BJ (cell line): Measurements from ENCODE around the gene SH3BP4. TPM values are rescaled to one million over a fixed set of nuclear protein-coding genes. Genes with fewer than 3 reads are reported as not detected.
A peak's percentile ranks its signal among the peaks of the same experiment; 100 is the strongest.

ENCODE experiments used
- CTCF ChIA-PET: fragments of 350-600 bp; formaldehyde crosslinking; extraction: SDS; loops from one replicate; lab custom pipeline; 2021; ENCODE audit warnings: antibody characterized with exemption, inconsistent platforms; lab: Yijun Ruan, JAX
- POLR2A ChIA-PET: fragments of 300-600 bp; sonication (Branson Sonifier 250); formaldehyde crosslinking; extraction: SDS; loops from one replicate; lab custom pipeline; 2021; ENCODE audit warnings: antibody characterized with exemption; lab: Charles Lee
- DNase-seq: peaks from one replicate; pipeline ENCODE4 v3.0.0-alpha.2; 2011; ENCODE audit warnings: low read depth
- H3K27me3 ChIP-seq: 2 replicates; pipeline ENCODE4 v1.6.0; 2011; ENCODE audit warnings: low read length; ENCODE audit not compliant: control insufficient read depth, insufficient read depth
- H3K36me3 ChIP-seq: 2 replicates; pipeline ENCODE4 v1.5.1; 2011; ENCODE audit warnings: low read length; ENCODE audit not compliant: control insufficient read depth, insufficient read depth
- H3K4me3 ChIP-seq: 2 replicates; pipeline ENCODE4 v1.5.1; 2011; ENCODE audit warnings: low read depth, mild to moderate bottlenecking, control low read depth, low read length
- CTCF ChIP-seq: IDR thresholded peaks from 2 replicates; pipeline ENCODE4 v1.5.1; 2011; ENCODE audit warnings: low read depth, mild to moderate bottlenecking, control low read depth, inconsistent platforms, low read length, moderate library complexity; ENCODE audit not compliant: insufficient read depth
- polyA plus RNA-seq: library from polyadenylated mRNA; depleted of rRNA; stranded (reverse); fragments of >200 nt; gene quantifications from 2 replicates; pipeline ENCODE4 v1.2.3, GENCODE V29; 2011

SH3BP4 gene
- polyA plus RNA-seq, 1 experiment: 106 TPM

- Histone ChIP-seq H3K36me3 (peaks cover 8% of the 10 kb centered on the region; the same call in 1 of the 2 replicates), H3K27me3 (no peaks in the 10 kb centered on the region), H3K4me3 (peak overlapping the region; percentile 88)
- POLR2A ChIA-PET: no interaction called here
- no peak for TF ChIP-seq CTCF
- DNase-seq: no peak
- CTCF ChIA-PET: interaction anchor here (0.9 to 1.3 kb wide), 3 partner anchors 152 to 404 kb away, joined by 3 to 4 read pairs (median 4); no protein-coding TSS in a partner anchor
Observed at GRCh38 chr2:234955091-234955591, 3.3 kb downstream of the SH3BP4 start.

- TF ChIP-seq CTCF: no peak
- ChIA-PET POLR2A (no interaction called here), CTCF (interaction anchor here (0.6 to 1.6 kb wide), 4 partner anchors 127 to 411 kb away, joined by 3 to 4 read pairs (median 3); no protein-coding TSS in a partner anchor)
Observed at GRCh38 chr2:234955971-234956509, 4.2 kb downstream of the SH3BP4 start.

GRCh38 chr2:234957834-234958135 is 6.0 kb downstream of the SH3BP4 start:
- CTCF ChIA-PET: interaction anchor here (0.6 to 1.2 kb wide), 3 partner anchors 24 to 195 kb away, joined by 3 to 4 read pairs (median 3); no protein-coding TSS in a partner anchor
- no peak for DNase-seq
- POLR2A ChIA-PET: no interaction called here
- H3K4me3 ChIP-seq: no peak overlapping the region
- TF ChIP-seq CTCF: no peak
- peaks cover 8% of the 10 kb centered on the region; the same call in 1 of the 2 replicates for H3K36me3 ChIP-seq
- no peaks in the 10 kb centered on the region for H3K27me3 ChIP-seq

More at GRCh38 chr2:234955971-234956509, 4.2 kb downstream of the SH3BP4 start:
- peaks cover 8% of the 10 kb centered on the region; the same call in 1 of the 2 replicates for H3K36me3 ChIP-seq
- no peaks in the 10 kb centered on the region for H3K27me3 ChIP-seq
- H3K4me3 ChIP-seq: no peak overlapping the region
- DNase-seq: no peak

GRCh38 chr2:234958311-234958710 is 6.5 kb downstream of the SH3BP4 start:
- H3K27me3 ChIP-seq: no peaks in the 10 kb centered on the region
- no peak overlapping the region for H3K4me3 ChIP-seq
- ChIA-PET POLR2A (no interaction called here), CTCF (interaction anchor here (1.0 to 1.2 kb wide), 3 partner anchors 12 to 196 kb away, joined by 3 to 4 read pairs (median 3); no protein-coding TSS in a partner anchor)
- DNase-seq: no peak
- peaks cover 8% of the 10 kb centered on the region; the same call in 1 of the 2 replicates for H3K36me3 ChIP-seq
- TF ChIP-seq CTCF: no peak

- H3K36me3 ChIP-seq: peaks cover 8% of the 10 kb centered on the region; the same call in 1 of the 2 replicates
- POLR2A ChIA-PET: no interaction called here
- CTCF ChIA-PET: interaction anchor here (1.0 kb wide), 1 partner anchor 12 kb away, joined by 3 read pairs; no protein-coding TSS in a partner anchor
Observed at GRCh38 chr2:234958746-234959395, 7.1 kb downstream of the SH3BP4 start.

More at GRCh38 chr2:234958746-234959395, 7.1 kb downstream of the SH3BP4 start:
- no peak for DNase-seq
- H3K4me3 ChIP-seq: no peak overlapping the region
- no peaks in the 10 kb centered on the region for H3K27me3 ChIP-seq
- no peak for TF ChIP-seq CTCF
